ENCODE data around the gene SCARF2. TPM values are rescaled to one million over a fixed set of nuclear protein-coding genes. Genes with fewer than 3 reads are reported as not detected.
A peak's percentile ranks its signal among the peaks of the same experiment; 100 is the strongest.
"Not testable (repeated sequence)": the region's sequence is repeated elsewhere in the genome, so short reads cannot be mapped to it uniquely, and the experiment has no call there.

The SCARF2 gene
- total RNA-seq, 2 donors from 2014 or later, result 0.48 TPM; not detected in 1

DNA sequence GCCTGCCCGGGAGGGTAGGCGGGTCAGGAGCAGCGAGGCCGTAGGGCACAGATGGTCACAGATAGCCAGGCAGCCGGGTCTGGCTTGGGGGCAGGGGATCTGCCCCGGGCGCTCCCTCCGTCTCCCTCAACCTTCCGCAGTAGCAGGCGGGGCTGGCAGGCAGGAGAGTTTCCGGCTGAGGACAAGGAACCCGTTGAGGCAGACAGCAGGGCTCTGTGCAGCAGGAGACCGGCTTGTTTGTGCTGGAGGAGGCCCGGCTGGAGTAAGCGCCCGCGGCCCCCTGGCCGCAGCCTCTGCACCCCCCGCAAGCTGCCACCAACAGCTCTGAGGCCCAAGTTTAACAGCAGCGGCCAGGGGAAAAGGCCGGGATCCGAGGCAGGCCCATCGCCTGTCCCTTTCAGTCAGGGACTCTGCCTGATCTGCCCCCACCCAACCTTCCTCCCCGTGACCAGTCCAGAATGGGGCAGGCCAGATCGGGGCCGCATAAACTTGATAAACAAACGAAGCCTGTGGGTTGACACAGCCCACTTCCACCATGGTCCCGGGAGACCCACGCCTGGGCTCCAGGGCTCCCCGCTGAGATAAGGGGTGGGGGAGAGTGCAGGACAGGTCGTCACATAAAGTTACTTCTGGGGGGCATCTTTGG is 13.6 kb downstream of the SCARF2 start:
- peaks cover 3% of the 10 kb centered on the region in 2 donors for H3K4me1 Mint-ChIP-seq (ENCODE audit: low read depth in 2 of 2)
- no peak overlapping the region for H3K27ac Mint-ChIP-seq
- no peak for DNase-seq (ENCODE audit: low spot score)
- no peak overlapping the region for H3K4me3 Mint-ChIP-seq
- H3K9me3 Mint-ChIP-seq, result no peaks in the 10 kb centered on the region
- H3K36me3 Mint-ChIP-seq, result no peaks in the 10 kb centered on the region
- peaks cover 7 to 9% of the 10 kb centered on the region in 2 donors for H3K27me3 Mint-ChIP-seq
- peak in 1 of 2 donors; percentile 13 for ATAC-seq

DNA sequence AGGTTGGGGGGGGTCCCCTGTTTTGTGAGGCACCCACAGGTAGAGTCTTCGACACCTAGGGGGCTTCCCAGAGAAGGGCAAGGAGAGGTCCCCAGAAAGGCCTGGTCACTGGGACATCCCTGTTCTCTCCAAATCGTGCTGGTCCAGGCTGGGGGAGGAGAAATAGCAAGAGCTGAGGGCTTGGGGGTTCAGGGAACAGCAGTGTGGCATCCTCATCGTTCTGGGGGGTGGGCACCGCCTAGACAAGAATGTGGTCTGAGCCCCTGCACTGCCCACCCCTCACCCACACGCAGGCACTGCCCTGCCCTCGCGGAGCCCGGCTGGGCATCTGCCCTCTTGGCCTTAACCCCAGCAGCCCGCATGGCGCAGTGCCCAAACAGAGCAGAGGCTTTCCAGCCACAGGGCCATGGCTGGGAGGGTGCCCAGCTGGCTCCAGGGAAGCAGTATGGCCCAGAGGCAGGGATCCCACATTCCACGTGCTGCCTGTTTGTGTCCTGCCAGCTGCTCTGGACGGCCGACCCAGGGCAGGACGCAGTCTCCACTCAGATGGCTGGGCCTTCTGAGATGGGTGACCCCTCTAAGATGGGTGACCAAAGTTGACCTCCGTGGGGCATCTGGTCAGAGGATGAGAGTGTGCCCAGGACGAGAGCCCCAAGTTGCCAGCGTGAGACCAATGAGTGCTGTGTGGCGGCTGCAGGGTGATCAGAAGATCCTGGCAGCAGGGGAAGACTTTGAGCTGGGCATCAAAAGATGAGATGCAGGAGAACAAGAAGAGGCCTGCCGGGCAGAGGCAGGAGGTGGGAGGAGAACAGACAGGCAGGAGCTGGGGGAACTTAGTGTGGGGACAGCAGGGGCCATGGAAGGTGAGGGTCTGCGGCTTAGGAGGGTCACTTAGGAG is 14.4 kb downstream of the SCARF2 start:
- no peak for ATAC-seq
- H3K27me3 Mint-ChIP-seq, result peaks cover 5 to 7% of the 10 kb centered on the region in 2 donors
- no peaks in the 10 kb centered on the region for H3K36me3 Mint-ChIP-seq
- no peak overlapping the region for H3K27ac Mint-ChIP-seq
- H3K4me1 Mint-ChIP-seq (ENCODE audit: low read depth in 2 of 2), result no peaks in the 10 kb centered on the region
- no peaks in the 10 kb centered on the region for H3K9me3 Mint-ChIP-seq
- DNase-seq (ENCODE audit: low spot score), result no peak
- H3K4me3 Mint-ChIP-seq, result no peak overlapping the region

DNA sequence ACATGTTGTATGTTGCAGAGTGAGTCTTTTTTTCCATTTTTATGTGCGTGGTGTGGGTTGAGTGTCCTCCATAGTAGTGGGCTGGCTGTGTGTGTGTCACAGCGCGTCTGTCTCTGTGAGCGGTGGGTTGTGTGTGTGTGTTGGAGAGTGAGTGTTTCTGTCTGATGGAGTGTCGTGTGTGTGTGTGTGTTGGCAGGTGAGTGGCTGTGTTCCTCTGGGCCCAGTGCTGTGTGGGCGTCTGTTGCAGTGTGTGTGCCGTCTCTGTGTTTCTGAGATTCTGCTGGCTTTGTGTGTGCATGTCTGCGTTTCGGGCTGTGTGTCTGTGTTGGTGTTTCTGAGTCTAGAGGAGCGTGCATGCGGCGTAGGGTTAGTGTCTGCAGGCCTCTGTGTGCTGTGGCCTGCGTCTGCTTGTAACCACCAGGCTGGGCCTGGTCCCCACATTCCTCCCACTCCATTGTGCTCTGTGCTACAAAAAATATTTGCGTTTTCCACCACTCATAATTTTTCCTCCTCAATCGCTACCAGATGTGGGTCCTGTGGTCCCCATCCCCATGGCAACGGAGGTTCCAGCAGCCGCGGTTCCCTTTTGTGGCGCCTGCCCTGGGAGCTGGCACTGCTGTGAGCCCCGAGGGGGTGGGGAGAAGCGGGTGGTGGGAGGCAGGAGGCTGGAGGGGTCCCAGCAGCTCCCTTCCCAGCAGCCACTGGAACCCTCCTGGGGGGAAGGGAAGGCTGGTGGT is 15.2 kb downstream of the SCARF2 start:
- H3K9me3 Mint-ChIP-seq, result no peaks in the 10 kb centered on the region
- no peak overlapping the region for H3K4me3 Mint-ChIP-seq
- no peak for ATAC-seq
- H3K4me1 Mint-ChIP-seq (ENCODE audit: low read depth in 2 of 2), result no peaks in the 10 kb centered on the region
- H3K27ac Mint-ChIP-seq, result no peak overlapping the region
- no peak for DNase-seq (ENCODE audit: low spot score)
- peaks cover 0 to 7% of the 10 kb centered on the region in 2 donors for H3K27me3 Mint-ChIP-seq
- H3K36me3 Mint-ChIP-seq, result no peaks in the 10 kb centered on the region

DNA sequence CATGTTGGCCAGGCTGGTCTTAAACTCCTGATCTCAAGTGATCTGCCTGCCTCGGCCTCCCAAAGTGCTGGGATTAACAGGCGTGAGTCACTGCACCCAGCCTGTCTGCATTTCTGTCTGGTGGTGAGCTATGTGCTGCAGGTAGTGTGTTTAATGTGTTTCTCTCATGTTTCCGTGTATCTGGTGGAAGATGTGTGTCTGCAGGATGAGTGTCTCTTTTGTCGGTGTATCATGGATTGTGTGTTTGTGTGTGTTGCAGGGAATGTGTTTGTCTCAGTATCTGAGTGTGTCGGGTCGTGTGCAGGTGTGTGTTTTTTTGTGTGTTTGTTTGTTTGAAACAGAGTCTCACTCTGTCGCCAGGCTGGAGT is 16.1 kb downstream of the SCARF2 start:
- no peaks in the 10 kb centered on the region for H3K9me3 Mint-ChIP-seq
- H3K27ac Mint-ChIP-seq, result no peak overlapping the region
- ATAC-seq (no peak), DNase-seq (ENCODE audit: low spot score) (no peak)
- H3K36me3 Mint-ChIP-seq, result no peaks in the 10 kb centered on the region
- no peak overlapping the region for H3K4me3 Mint-ChIP-seq
- peaks cover 0 to 3% of the 10 kb centered on the region in 2 donors for H3K27me3 Mint-ChIP-seq
- H3K4me1 Mint-ChIP-seq (ENCODE audit: low read depth in 2 of 2), result no peaks in the 10 kb centered on the region

DNA sequence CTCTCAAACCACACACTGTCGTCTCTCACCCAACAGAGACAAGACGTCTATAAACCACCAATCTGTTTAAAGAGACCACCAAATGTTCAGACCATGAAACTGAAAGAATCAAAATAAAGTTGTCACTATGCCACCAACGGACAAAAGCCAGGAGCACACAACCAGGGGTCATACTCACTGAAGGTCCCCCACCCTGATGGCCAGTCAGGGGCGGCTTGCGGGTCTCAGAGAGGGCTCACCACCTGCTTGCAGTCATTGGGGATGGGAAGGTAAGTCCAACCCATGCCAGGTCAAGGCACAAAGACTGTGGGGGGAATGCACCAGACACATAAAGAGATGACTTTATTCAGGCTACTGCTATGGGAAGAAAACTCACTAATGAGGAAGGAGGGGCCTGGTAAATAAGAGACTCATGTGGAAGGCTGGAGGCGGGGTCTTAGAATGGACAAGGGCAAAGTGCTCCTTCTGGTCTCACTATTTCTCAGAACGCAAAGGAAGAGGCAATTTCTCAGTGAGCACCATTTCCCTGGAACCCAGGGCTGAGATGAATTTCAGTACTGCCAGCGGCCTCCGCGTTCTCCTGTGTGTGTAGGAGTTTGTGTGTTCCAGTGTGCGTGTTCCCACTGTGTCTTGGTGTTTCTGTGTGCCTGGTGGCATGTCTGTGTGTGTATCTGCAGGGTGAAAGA is 17.3 kb downstream of the SCARF2 start:
- Mint-ChIP-seq H3K36me3 (no peaks in the 10 kb centered on the region), H3K4me3 (no peak overlapping the region), H3K27me3 (peaks cover 0 to 3% of the 10 kb centered on the region in 2 donors), H3K4me1 (ENCODE audit: low read depth in 2 of 2) (no peaks in the 10 kb centered on the region), H3K27ac (no peak overlapping the region), H3K9me3 (no peaks in the 10 kb centered on the region)
- no peak for DNase-seq (ENCODE audit: low spot score)
- ATAC-seq, result no peak

DNA sequence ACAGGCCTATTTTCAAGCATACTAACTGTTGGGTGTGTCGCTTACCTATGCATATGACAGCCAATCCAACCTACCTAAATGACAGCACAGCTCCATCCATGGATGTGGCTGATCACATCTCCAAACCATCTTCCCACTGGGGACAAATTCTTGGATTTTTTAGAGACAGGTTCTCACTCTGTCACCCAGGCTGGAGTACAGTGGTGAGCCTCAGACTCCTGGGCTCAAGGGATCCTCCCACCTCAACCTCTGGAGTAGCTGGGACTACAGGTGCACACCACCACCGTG is 18.0 kb downstream of the SCARF2 start:
- no peaks in the 10 kb centered on the region for H3K9me3 Mint-ChIP-seq
- no peaks in the 10 kb centered on the region for H3K36me3 Mint-ChIP-seq
- DNase-seq (ENCODE audit: low spot score), result no peak
- no peak overlapping the region for H3K4me3 Mint-ChIP-seq
- peaks cover 0 to 3% of the 10 kb centered on the region in 2 donors for H3K27me3 Mint-ChIP-seq
- no peak overlapping the region for H3K27ac Mint-ChIP-seq
- ATAC-seq, result no peak
- no peaks in the 10 kb centered on the region for H3K4me1 Mint-ChIP-seq (ENCODE audit: low read depth in 2 of 2)

DNA sequence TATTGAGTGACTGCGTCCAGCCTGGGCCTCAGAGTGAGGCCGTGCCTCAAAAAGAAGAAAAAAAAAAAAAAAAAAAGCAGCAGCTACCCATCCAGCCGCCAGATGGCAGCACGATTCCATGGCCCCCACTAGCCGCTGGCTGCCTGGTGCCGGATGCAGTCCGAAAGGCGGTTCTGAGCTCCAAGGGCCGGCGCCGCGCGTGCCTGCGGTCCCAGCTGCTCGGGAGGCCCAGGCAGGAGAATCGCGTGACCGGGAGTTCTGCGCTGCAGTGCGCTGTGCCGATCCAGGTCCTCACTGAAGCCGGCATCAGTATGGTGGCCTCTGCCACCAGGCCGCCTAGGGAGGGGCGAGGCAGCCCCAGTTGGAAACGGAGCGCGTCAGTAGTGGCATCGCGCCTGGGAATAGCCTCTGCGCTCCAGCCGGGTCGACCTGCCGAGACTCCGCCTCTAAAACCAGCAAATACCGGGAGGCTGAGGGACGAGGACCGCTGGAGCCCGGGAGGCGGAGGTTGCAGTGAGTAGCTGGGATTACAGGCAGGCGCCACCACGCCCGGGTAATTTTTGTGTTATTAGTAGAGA is 19.3 kb downstream of the SCARF2 start:
- no peak overlapping the region for H3K4me3 Mint-ChIP-seq
- DNase-seq (ENCODE audit: low spot score) (peak; percentile 79), ATAC-seq (peak; percentile 77 to 89)
- H3K36me3 Mint-ChIP-seq, result no peaks in the 10 kb centered on the region
- H3K9me3 Mint-ChIP-seq, result no peaks in the 10 kb centered on the region
- no peaks in the 10 kb centered on the region for H3K27me3 Mint-ChIP-seq
- H3K27ac Mint-ChIP-seq, result no peak overlapping the region
- no peaks in the 10 kb centered on the region for H3K4me1 Mint-ChIP-seq (ENCODE audit: low read depth in 2 of 2)

DNA sequence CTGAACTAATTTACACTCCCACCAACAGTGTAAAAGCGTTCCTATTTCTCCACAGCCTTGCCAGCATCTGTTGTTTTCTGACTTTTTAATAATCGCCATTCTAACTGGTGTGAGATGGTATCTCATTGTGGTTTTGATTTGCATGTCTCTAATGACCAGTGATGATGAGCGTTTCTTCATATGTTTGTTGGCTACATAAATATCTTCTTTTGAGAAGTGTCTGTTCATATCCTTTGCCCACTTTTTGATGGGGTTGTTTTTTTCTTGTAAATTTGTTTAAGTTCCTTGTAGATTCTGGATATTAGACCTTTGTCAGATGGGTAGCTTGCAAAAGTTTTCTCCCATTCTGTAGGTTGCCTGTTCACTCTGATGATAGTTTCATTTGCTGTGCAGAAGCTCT is 21.9 kb downstream of the SCARF2 start:
- not testable (repeated sequence) for H3K36me3 Mint-ChIP-seq; H3K4me1 Mint-ChIP-seq (ENCODE audit: low read depth in 2 of 2)

DNA sequence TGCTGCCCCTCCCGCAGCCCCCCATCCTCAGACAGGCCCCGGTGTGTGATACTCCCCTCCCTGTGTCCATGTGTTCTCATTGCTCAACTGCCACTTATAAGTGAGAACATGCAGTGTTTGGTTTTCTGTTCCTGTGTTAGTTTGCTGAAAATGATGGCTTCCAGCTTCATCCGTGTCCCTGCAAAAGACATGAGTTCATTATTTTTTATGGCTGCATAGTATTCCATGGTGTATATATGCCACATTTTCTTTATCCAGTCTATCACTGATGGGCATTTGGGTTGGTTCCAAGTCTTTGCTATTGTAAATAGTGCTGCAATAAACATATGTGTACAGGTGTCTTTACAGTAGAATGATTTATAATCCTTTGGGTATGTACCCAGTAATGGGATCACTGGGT is 22.4 kb downstream of the SCARF2 start:
- ATAC-seq; H3K27ac Mint-ChIP-seq; H3K36me3 Mint-ChIP-seq; H3K4me3 Mint-ChIP-seq; H3K4me1 Mint-ChIP-seq (ENCODE audit: low read depth in 2 of 2); H3K27me3 Mint-ChIP-seq; H3K9me3 Mint-ChIP-seq; DNase-seq (ENCODE audit: low spot score): not testable (repeated sequence)

More for the DNA sequence above, 21.9 kb downstream of the SCARF2 start:
- not testable (repeated sequence) for H3K9me3 Mint-ChIP-seq; H3K4me3 Mint-ChIP-seq; H3K27ac Mint-ChIP-seq; DNase-seq (ENCODE audit: low spot score); H3K27me3 Mint-ChIP-seq; ATAC-seq

DNA sequence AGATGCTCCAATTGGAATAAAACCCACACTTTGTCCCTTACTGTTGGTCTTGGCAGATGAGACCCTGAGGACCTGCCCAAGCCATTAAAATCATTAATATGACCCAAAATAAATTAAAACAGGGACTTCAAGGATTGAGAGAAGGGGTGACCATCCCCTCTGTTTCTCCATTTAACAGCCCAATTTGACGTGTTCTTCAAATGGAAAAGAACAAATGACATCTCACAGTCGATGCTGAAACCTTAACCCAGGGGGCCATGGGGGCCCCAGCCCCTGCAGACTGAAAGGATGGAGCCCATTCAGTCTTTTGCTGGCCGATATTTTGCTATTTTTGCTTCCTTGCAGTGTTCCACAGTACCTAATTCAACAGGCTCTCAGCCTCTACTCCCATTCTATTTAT is 23.2 kb downstream of the SCARF2 start:
- Mint-ChIP-seq H3K4me1 (ENCODE audit: low read depth in 2 of 2) (peaks cover 0 to 4% of the 10 kb centered on the region in 2 donors), H3K27ac (no peak overlapping the region), H3K4me3 (no peak overlapping the region), H3K9me3 (no peaks in the 10 kb centered on the region), H3K27me3 (no peaks in the 10 kb centered on the region), H3K36me3 (no peaks in the 10 kb centered on the region)
- ATAC-seq, result no peak
- no peak for DNase-seq (ENCODE audit: low spot score)

DNA sequence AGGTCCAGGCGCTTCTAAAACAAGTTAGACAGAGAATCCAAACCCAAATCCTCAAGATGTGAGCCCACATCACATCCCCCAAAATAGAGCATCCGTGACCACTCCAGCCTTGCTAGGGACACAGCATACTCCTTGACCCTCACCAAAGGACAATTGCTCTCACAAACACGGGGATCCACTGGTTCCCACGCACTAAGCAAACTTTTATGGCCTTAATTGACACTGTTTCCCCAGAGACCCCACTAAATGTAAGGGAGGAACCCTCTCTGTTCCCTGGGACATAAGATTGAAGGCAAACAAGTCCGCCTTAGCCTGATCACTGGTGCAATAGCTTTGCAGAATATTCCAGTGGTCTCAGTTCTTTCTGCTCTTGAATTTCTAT is 23.6 kb downstream of the SCARF2 start:
- DNase-seq (ENCODE audit: low spot score), result no peak
- ATAC-seq, result no peak
- no peak overlapping the region for H3K27ac Mint-ChIP-seq

DNA sequence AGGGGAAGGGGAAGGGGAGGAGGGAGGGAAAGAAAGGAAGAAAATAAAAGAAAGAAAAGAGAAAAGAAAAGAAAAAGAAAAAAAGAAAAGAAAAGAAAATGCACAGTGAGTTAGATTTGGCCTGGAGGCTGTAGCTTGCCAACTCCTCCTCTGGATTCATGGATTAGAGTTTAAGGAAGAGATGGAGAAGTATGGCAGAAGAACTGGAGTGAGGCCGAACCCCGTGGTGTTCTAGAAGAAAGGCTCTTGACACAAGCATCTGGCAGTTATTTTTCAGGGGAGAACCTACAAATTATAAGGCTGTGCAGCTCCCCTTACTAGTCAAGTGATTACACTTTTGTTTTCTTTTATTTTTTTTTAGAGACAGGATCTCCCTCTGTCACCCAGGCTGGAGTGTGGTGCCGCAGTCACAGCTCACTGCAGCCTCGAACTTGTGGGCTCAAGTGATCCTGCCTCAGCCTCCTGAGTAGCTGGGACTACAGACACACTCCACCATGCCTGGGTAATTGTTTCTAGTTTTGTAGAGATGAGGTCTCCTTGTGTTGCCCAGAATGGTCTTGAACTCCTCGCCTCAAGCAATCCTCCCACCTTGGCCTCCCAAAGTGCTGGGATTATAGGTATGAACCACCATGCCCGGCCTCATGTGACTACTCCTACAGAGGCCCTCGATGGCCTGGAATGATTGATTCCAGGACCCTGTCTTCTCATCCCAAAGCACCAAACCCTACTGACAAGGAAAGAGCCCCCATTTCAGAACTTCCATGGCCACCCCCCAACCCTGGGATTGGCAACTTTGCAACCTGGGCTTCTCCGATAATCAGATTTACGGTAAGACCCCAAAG is 24.2 kb downstream of the SCARF2 start:
- ATAC-seq, result no peak
- Mint-ChIP-seq H3K4me1 (ENCODE audit: low read depth in 2 of 2) (peaks cover 0 to 4% of the 10 kb centered on the region in 2 donors), H3K9me3 (no peaks in the 10 kb centered on the region), H3K27me3 (no peaks in the 10 kb centered on the region), H3K27ac (no peak overlapping the region), H3K36me3 (no peaks in the 10 kb centered on the region), H3K4me3 (no peak overlapping the region)
- DNase-seq (ENCODE audit: low spot score), result no peak

More for the DNA sequence above, 23.6 kb downstream of the SCARF2 start:
- Mint-ChIP-seq H3K4me3 (no peak overlapping the region), H3K4me1 (ENCODE audit: low read depth in 2 of 2) (peaks cover 0 to 4% of the 10 kb centered on the region in 2 donors), H3K27me3 (no peaks in the 10 kb centered on the region), H3K9me3 (no peaks in the 10 kb centered on the region), H3K36me3 (no peaks in the 10 kb centered on the region)
